T-helper 9 cell (primary cell): Measurements from ENCODE around the gene DDX50.
A peak's percentile ranks its signal among the peaks of the same experiment; 100 is the strongest.
"Not testable (repeated sequence)": the region's sequence is repeated elsewhere in the genome, so short reads cannot be mapped to it uniquely, and the experiment has no call there.

Source experiments
- DNase-seq: peaks from one replicate; pipeline ENCODE4 v3.0.0-alpha.2; 2020

Gene DDX50

GRCh38 chr10:68902382-68902781 is 1.3 kb downstream of the DDX50 start:
- no peak for DNase-seq

GRCh38 chr10:68924593-68924992 is 23.5 kb downstream of the DDX50 start:
- no peak for DNase-seq

GRCh38 chr10:68925489-68925888 is 24.4 kb downstream of the DDX50 start:
- no peak for DNase-seq

- not testable (repeated sequence) for DNase-seq
Observed at GRCh38 chr10:68929157-68929556, 28.0 kb downstream of the DDX50 start.

GRCh38 chr10:68929888-68930287 is 28.8 kb downstream of the DDX50 start:
- DNase-seq: not testable (repeated sequence)

GRCh38 chr10:68932860-68933259 is 31.7 kb downstream of the DDX50 start:
- not testable (repeated sequence) for DNase-seq

- no peak for DNase-seq
Observed at GRCh38 chr10:68934994-68935393, 33.9 kb downstream of the DDX50 start.

- DNase-seq: no peak
Observed at GRCh38 chr10:68938117-68938516, 37.0 kb downstream of the DDX50 start.

- no peak for DNase-seq
Observed at GRCh38 chr10:68938884-68939283, 37.8 kb downstream of the DDX50 start.

GRCh38 chr10:68940917-68941316 is 39.8 kb downstream of the DDX50 start:
- not testable (repeated sequence) for DNase-seq

- no peak for DNase-seq
Observed at GRCh38 chr10:68950598-68950997, 49.5 kb downstream of the DDX50 start.

GRCh38 chr10:68954904-68955303 is 53.8 kb downstream of the DDX50 start:
- no peak for DNase-seq

GRCh38 chr10:68955355-68955831 is 54.3 kb downstream of the DDX50 start:
- no peak for DNase-seq

GRCh38 chr10:68955832-68956532 is 54.9 kb downstream of the DDX50 start, which contains the start of gene DDX21:
DDX21 (plus strand) TSS chr10:68956170; CDS start chr10:68956226, 56 bp downstream.
- peak; percentile 79 for DNase-seq

GRCh38 chr10:68957284-68957615 is 56.1 kb downstream of the DDX50 start:
- DNase-seq: no peak

- no peak for DNase-seq
Observed at GRCh38 chr10:68957654-68958053, 56.5 kb downstream of the DDX50 start.

- no peak for DNase-seq
Observed at GRCh38 chr10:68959695-68960527, 58.8 kb downstream of the DDX50 start.

GRCh38 chr10:68963151-68963550 is 62.0 kb downstream of the DDX50 start:
- no peak for DNase-seq

GRCh38 chr10:68973975-68974374 is 72.9 kb downstream of the DDX50 start:
- DNase-seq: no peak

- not testable (repeated sequence) for DNase-seq
Observed at GRCh38 chr10:68975936-68976473, 74.9 kb downstream of the DDX50 start.

GRCh38 chr10:68979738-68980137 is 78.6 kb downstream of the DDX50 start:
- DNase-seq: not testable (repeated sequence)

GRCh38 chr10:68981074-68981473 is 80.0 kb downstream of the DDX50 start:
- DNase-seq: no peak

GRCh38 chr10:68982389-68982788 is 81.3 kb downstream of the DDX50 start:
- DNase-seq: no peak

- no peak for DNase-seq
Observed at GRCh38 chr10:68987611-68988010, 86.5 kb downstream of the DDX50 start.
